Smooth muscle cell of the brain vasculature (primary cell): Measurements from ENCODE around the gene HADH.
"Not testable (repeated sequence)": the region's sequence is repeated elsewhere in the genome, so short reads cannot be mapped to it uniquely, and the experiment has no call there.

Experiments
- DNase-seq: peaks from one replicate; pipeline ENCODE4 v3.0.0-alpha.2; 2012; ENCODE audit warnings: low read depth, low spot score

Gene HADH

DNA sequence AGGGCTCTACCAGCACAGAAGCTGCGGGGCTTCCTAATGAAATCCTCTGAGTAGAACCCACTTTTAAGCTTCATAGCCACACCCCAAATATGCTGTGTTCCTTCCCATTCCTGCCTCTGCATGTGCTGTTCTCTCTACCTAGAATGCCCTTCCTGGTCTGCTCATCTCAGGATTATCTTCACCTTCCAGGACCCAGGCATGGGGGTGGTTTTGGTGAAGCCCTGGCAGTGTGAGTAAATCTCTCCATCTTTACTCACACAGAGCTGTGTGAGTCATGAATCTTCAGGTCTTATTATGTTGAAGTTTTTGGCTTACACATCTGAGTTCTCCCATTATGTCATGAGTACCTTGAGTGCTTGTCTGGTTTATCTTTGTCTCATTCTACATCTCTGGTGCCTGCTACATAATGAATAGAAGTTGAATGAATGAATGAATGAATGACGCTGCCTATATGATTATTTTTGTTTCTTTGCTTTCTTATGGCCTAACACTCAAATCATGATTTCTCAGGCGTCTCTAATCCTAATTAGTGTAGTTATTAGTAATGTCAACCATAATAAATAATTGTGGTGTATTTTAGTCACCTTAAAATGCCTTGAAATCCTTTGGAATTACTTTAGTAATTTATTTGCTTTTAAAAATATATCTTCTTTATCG lies 41.9 kb downstream of the HADH start:
- no peak for DNase-seq

DNA sequence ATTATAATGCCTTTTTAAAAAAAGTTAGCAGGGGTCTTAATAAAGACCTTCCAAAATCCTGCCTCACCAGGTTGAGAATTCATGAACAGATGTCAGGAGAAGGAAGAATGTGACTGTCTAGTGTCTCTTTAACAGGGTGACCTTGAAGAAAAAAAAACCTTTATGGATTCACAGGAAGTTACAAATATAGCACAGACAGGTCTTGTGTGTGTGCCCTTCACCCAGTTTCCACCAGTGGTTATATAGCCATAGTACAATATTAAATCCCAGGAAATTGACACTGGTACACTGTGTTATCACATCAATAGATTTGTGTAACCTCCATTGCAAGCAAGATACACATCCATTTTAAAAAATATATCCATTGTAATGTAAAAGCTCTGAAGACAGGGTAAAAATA lies 43.7 kb downstream of the HADH start:
- DNase-seq: no peak

DNA sequence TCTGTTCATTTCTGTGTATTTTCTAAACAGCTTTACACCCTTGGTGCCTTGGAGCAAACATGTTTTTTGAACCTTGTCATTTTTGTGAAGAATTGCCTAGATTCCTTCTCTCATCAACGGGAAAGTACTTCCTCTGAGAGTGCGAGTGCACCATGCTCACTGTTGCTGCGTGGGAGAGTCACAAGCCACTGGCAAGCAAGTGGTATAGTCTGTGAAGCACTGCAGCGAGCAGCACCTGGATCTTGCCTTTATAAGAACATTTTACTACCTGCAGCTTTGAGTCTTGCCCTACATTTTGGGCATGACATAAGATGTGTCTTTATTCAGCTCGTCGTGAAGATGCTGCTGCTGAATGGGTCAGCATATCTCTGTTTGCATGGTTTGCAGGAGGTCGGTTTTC lies 44.9 kb downstream of the HADH start:
- no peak for DNase-seq

DNA sequence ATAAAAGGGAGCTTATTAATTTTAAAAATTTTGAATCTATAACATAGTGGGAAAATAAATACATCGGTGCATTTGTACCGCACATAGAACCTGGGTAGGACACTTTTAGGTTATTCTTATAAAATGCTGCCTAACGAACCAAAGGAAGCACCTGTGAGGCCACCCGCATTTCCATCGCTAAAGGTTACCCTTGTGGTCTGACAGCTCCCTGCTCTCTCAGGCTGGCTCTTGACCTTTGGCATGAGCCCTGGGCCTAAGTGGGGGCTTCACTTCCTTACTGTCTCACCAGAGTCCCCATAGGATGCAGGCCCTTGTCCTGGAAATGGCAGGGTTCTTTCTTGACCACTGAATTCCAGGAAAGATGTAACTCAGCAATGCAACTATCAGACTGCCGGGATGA lies 46.0 kb downstream of the HADH start:
- DNase-seq: no peak

DNA sequence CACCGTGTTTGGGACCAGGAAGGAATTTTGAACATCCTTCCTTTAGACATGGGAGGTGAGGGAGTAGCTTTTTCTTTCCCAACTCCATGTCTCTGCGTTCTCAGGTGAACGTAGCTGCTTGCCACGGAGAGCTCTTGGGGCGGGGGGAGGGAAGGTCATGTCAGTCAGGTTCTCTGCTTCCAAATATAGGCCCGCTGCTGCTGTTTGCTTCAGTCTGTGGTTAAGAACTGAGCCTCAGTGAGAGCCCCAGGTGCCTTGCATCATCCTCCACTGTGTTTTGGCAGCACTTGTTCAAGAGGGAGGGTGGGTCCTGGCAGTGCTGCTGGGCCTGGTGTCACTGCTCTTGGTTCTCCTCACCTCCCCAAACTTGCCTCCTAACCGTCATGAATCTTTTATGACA lies 46.5 kb downstream of the HADH start:
- no peak for DNase-seq

DNA sequence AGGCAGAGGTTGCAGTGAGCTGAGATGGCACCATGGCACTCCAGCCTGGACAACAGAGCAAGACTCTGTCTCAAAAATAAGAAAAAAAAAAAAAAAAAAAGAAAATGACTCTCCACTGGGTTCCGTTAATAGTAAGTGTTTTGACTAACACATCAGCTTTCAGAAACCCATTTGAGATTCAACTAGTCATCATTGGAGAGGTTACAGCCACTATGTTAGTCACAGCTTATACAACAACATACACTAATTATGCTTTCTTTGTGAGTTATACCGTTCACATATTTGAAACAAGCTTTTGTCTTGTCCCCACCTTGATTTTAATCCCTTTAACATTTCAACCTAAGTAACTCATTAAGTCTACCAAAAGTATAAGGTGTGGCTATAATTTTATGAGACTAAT lies 48.2 kb downstream of the HADH start:
- no peak for DNase-seq

DNA sequence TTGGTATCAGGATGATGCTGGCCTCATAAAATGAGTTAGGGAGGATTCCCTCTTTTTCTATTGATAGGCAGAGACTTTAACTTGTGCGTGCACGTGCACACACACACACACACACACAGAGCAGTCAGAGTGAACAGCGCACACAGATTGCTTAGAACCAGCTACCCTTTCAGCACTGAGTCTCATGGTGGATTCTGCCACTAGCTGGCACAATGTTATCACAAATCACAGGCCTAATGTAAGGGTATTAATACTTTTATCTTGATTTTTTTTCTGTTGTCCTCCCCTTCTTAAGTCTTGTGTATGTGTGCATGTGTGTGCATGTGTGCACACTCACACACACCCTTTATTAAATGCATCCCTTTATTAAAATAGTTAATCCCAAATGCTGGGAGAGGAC lies 53.2 kb downstream of the HADH start:
- DNase-seq: no peak

DNA sequence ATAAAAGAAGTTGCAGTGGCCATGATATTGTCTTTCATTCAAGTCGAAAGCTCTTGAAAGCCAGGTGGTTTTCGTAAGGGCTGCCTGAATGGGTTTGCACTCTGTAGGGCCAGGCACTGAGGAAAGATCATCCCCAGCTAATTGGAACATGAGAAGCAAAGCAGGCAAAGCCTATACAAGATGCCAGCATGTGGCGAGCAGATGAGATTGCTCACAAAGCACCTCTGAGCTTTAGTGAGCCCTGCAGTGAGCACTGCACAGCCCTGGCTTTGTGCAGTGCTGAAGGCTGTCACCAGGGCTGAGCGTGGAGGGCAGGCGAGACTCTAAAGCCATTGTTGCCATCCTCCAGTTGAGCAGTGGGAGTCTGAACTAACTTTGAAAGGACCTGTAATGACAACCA lies 53.8 kb downstream of the HADH start:
- DNase-seq: no peak

DNA sequence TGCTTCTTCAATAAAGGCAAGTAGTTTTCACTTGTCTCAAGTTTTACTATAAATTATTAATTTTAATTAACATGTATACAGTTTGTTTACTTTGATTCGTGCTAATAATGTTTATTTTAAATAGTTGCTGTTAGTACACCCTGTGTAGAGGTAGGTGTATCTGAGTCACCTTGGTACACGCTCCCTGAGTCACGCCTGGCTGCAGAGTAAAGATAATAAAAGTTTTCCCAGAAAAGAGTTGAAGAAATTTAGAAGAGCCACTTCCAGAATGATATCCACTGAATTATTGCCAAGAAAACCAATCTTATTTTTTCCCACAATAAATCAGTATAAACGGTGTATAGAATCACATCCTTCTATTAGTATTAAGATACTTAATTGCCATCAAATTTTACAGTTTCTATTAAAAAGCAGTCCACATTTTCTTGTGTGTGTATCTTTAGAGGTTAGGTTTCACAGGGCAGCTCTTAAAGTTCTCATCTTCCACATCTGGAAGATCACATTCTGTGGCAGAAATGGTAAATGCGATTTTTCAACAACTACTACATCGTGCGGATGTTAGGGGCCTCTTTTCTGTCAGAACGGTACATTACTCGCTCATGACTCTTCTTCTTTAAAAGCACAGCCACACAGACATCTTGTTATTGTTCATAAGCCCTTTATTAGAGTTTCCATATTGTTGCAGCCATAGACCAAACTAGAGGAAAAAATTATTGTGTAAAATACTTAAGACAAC lies 55.4 kb downstream of the HADH start:
- no peak for DNase-seq

DNA sequence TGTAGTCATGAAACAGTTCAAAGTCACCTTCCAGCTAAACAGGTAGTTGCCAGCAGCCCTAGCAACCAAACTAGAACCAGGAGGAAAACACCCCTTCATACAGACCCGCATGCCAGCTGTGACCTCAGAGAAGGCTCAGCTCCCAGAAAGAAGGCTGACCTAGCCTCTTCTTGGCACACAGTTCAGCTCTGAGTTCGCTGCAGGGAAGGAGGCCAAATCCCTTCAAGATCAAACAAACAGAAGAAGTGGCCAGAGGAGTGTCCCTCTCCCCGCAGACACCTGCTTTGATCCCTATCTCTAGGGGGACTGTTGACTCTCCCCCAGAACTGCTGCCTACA lies 56.0 kb downstream of the HADH start:
- no peak for DNase-seq

DNA sequence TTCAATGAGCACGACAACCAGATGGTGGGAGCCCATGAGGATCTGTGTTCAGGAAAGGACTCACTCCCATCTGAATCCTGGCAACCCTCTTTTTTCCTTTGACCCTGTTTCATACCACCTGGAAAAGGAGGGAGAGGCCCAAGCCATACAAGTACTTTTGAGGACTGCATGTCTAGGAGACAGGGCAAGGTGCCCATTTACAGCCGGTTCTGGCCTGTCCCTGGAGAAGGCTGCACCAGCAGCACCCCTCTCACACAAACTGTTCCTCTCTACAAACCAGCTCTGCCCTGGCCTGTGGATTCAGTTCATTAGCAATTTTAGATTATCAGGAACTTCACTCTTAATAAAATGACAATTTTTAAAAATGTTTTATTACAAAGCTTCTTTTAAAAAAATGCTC lies 57.5 kb downstream of the HADH start:
- no peak for DNase-seq

DNA sequence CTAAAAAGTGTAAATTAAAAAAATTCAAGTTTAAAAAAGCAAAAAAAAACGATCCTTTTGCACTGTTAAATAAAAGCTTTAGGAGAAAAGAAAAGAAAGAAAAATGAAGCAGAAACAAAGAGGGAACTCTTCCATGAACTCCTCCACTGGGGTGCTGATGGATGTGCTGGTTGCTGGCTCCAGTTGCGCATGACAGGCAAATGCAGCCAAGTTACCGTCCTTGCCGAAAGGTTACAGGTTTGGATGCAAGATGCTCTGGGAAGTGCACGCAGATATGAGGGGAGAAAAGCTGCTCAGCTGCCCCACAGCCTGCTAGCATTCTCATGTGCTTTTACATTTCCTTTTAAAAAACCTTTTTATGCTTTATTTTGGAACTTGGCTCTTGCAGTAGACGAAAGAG lies 58.5 kb downstream of the HADH start:
- DNase-seq: no peak

DNA sequence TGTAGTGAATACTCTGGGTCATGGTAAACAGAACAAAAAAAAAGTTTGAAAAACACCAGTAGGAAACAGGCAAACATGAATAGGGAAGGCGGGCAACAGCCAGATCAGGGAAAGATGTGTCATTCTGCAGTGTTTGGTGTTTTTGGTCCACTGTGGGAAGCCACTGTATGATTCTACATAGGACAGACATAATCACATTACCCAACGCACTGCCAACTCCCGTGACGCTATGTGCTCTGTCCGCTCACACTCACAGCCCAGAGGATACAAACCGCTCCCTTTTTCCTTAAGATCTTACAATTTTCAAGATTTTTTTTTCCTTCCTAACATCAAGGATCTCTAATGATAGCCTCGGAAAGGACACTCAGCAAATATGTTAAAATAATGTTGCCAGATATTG lies 59.3 kb downstream of the HADH start:
- DNase-seq: no peak

DNA sequence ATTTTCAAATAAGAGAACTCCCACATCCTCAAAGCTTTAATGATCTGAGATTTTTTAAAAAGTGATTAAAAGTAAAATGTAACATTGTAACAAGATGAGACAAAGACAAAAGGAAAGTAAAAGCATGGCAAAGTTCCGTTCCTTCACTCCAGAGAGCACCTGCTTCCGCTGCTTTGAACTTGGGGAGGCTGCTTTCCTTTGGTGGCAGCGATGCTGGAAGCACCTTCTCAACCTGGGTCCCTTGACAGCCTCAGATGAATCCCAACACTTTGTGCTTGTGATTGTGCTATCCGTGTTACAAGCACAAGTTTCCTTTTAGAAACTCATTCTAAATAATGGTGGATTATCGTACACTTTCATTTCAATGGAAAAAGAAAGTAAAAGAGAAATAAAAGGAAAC lies 59.7 kb downstream of the HADH start:
- DNase-seq: no peak

DNA sequence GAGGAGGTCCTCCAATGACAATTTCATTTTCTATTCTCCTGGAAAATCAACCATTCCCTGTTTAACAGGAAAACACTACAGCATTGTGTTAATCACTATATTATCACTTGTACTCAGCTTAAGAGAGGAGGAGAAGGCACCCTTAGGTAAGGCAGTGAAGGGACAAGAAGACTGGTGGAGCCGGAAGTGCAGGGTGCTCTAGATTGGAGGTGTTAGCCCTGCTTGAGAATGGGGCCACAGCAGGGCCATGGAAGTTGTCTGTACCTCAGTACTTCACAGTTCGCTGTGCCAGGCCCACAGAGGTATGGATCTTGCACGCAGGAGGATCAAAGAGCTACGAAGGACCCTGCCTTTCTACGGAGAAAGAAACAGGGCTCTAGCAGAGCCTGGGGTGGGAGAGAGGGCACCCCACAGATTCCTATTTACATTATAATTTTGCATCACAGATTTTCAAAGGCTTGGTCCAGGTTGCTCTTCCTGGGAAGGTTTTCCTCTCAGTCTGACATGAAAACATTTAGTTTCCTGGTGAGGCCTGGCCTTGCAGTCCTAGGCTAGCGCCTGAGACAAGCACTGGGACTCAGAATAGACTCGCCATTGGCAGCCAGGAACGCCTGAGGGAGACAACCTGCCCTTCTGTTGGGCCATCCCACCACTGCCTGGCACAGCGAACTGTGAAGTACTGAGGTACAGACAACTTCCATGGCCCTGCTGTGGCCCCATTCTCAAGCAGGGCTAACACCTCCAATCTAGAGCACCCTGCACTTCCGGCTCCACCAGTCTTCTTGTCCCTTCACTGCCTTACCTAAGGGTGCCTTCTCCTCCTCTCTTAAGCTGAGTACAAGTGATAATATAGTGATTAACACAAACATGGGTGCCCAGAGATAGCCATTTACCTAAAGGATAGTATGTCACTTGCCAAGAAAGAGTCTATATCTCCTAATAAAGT lies 60.8 kb downstream of the HADH start:
- DNase-seq: not testable (repeated sequence)

DNA sequence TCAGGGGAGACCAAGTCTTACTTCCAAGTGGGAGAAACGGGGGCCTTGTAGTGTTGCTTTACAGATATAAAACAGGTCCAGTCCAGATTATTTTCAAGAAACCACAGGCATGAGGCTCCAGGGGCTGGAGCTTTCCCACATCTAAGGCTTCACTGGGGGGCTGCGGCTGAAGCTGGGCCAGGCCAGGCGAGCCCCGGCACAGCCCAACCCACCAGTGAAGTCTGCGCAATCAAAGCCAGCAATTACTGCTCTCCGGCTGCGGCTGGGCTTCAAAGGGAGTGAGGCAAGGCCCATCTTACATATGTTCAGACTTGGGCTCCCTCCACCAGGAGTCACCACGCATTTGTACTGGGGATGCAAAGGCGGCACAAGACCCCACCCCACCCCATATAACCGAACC lies 61.7 kb downstream of the HADH start:
- DNase-seq: no peak

DNA sequence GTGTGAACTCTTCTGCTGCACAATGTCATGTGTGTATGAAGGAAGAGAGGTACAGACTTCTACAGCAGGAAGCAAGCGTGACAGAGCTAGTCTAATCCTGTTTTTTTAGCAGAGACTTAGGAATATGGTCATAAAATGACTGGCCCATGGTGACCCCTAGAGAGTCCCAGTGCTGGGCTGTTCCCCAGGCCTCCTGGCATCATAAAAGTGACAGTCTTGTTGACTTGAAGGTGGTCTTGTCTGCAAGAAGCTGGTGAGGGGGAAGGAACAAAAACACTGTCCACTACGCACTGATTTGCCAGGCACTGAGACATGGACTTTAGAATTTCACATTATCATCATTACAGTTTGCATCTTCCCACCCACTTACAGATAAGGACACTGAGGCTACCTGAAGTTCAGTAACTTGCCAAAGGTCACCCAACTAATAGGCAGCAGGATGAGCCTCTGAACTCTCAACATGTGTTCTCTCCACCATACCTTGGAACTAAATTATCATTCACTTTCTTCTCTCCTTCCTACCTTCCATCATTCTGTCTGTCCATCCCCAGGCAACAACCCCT lies 63.0 kb downstream of the HADH start:
- no peak for DNase-seq

DNA sequence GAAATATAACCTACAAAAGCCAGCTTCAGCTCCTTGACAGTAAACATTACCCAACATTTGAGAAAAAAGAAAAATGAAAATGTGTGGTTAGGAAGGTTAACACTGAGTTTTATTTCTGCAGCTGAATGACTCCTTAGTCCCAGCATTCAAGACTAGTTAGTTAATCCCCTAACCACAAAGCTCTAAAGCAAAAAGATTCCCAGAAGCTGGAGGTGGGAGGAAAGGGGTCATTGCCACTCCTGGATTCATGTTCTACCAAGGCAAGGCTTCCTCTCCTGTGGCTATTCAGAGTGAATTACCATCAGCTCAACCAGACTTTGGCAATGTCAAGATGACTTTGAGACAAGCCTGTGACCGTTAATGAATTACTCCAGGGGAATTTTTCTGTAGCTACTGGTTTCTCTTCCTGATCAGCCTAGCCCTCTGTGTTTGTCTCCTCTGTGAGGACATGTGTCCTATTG lies 63.6 kb downstream of the HADH start:
- DNase-seq: no peak

DNA sequence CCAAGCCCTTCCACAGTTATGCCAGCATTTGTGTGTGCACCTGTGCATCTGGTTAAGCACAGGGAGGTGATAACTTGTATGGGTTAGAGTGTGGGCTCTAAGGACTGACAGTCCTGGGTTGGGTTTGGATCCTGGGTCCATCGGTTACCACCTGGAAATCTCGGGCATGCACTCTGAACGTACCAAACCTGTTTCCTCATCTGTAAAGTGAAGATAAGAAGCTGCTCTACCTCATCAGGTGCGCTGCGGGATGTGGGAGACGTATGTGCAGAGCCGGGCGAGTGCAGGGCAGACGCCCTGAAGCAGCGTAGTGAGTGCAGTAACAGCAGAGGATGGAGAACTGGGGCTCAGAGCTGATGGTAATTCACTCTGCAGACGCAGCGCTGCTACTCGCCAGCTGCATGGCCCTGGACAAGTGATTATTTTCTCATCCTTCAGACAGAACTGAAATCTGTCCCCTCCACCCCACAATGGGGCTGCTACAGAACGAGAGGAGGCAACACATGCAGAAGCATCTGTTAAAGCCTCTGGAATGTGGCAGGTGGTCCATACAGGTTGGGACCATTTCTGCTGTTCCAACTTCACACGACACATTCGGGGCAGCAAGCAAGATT lies 64.4 kb downstream of the HADH start:
- no peak for DNase-seq

DNA sequence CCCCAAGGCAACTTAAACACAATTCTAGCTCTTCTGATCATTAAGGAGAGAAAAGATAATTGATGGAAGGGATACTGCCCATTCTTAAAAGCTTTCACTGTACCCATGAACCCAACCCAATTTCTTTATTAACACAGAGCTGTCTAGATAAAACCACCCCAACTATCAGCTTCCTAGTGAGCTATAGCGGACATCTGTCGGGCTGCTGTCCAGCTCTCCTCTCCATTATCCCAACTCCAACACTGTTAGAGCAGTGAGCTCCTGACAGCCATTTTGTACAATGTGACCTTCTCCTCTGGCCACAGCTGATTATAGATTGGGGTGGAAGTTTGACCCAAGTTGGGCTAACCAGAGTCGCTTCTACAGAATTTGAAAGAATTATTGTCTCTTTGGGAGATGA lies 66.1 kb downstream of the HADH start:
- no peak for DNase-seq

DNA sequence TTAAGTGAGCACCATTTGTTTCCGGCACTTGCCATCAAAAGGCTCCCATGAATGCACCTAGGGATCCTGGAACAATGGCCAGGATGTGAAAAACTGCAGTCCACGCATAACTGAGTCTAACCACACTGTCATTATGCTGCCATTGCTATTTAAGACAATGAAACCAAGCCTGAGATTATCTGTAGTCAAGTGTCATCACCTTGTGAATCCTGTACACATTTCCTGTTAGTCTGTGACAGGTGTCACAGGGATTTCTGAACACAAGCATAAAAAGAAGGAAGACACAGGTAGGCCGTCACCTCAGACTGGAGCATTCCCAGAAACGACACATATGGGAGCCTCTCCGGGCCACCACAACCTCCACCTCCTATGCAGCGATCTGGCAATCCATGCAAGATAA lies 66.7 kb downstream of the HADH start:
- no peak for DNase-seq
